Epidermal melanocyte (primary cell): Measurements from ENCODE around the gene QRICH2.
"Not testable (repeated sequence)": the region's sequence is repeated elsewhere in the genome, so short reads cannot be mapped to it uniquely, and the experiment has no call there.

ENCODE experiments used
- DNase-seq: peaks from one replicate; pipeline ENCODE4 v3.0.0; 2011; ENCODE audit warnings: low spot score; ENCODE audit not compliant: insufficient read length

QRICH2 gene, protein sequence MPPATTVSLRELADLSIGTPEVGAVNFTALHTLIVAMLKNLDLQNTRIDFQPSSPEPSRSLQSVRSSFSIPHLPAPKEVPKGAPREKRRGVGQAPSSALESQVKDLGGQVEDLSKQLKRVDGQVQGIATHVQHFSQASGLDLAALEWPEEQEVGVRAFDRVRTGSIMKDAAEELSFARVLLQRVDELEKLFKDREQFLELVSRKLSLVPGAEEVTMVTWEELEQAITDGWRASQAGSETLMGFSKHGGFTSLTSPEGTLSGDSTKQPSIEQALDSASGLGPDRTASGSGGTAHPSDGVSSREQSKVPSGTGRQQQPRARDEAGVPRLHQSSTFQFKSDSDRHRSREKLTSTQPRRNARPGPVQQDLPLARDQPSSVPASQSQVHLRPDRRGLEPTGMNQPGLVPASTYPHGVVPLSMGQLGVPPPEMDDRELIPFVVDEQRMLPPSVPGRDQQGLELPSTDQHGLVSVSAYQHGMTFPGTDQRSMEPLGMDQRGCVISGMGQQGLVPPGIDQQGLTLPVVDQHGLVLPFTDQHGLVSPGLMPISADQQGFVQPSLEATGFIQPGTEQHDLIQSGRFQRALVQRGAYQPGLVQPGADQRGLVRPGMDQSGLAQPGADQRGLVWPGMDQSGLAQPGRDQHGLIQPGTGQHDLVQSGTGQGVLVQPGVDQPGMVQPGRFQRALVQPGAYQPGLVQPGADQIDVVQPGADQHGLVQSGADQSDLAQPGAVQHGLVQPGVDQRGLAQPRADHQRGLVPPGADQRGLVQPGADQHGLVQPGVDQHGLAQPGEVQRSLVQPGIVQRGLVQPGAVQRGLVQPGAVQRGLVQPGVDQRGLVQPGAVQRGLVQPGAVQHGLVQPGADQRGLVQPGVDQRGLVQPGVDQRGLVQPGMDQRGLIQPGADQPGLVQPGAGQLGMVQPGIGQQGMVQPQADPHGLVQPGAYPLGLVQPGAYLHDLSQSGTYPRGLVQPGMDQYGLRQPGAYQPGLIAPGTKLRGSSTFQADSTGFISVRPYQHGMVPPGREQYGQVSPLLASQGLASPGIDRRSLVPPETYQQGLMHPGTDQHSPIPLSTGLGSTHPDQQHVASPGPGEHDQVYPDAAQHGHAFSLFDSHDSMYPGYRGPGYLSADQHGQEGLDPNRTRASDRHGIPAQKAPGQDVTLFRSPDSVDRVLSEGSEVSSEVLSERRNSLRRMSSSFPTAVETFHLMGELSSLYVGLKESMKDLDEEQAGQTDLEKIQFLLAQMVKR (N-terminal part only)

DNA sequence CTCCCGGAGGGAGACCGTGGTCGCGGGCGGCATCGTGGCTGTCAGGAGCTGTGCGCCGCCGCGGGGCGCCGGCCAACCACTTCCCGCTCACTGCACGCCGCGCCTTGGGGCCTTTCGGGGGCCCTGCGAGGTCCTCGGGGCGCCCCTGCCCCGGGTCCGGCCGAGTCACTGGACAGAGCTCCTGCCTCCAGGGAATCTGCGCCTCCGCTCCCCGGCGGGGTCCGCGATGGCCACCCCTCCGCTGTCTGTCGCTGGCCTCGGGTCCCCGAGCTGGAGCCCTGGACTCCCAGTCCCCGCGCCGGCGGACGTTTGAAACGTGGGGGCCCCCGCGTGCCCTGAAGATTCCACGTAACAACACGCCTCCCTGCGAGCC lies at the start of gene QRICH2:
Gene QRICH2, minus strand, starts transcription at position 311 of the 373 bp plus-strand sequence. Its CDS starts 278 bp downstream, at position 33.
- DNase-seq: no peak

DNA sequence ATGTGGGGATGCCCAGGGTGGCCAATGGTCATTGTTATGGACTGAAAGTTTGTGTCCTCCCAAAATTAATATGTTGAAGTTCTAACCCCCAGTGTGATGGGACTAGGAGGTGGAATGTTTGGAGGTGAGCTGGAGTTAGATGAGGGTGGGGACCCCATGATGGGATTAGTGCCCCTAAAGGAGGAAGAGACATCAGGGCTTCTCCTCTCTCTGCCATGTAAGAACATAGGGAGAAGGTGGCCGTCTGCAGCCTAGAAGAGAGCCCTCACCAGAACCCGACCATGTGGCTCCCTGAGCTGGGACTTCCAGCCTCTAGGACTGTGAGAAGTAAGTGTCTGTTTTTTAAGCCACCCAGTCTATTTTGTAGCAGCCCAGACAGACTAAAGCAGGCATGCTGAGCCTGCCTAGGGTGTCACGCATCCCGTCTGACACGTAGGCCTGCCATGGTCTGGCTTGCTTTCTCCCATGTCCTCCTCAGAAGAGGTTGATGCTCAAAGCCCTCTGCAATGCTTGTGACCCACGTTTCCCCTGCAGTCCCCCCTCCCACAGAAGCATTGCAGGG lies 49.6 kb upstream of the QRICH2 start:
- DNase-seq: no peak

GRCh38 chr17:76356803-76357456 lies 48.9 kb upstream of the QRICH2 start:
- no peak for DNase-seq

GRCh38 chr17:76354747-76355310 lies 46.8 kb upstream of the QRICH2 start:
- no peak for DNase-seq

DNA sequence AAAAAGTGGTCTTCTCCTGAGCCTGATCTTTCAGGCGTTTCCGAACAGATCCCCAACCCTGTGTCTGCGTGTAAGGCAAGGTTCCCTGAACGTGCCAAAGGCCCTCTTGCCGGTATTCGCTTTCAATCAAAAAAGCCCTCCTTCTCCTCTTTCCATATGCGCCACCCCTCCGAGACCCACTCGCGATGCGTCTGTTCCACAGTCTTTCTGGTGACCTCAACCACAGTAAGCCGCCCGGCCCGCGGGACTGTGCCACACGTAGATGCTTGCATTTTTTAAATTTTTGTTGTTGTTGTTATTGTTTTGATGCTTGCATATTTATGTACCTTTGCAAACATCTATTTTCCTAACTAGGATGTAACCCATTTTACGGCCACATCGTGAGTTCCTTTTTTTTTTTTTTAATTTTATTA lies 46.2 kb upstream of the QRICH2 start:
- DNase-seq: no peak

DNA sequence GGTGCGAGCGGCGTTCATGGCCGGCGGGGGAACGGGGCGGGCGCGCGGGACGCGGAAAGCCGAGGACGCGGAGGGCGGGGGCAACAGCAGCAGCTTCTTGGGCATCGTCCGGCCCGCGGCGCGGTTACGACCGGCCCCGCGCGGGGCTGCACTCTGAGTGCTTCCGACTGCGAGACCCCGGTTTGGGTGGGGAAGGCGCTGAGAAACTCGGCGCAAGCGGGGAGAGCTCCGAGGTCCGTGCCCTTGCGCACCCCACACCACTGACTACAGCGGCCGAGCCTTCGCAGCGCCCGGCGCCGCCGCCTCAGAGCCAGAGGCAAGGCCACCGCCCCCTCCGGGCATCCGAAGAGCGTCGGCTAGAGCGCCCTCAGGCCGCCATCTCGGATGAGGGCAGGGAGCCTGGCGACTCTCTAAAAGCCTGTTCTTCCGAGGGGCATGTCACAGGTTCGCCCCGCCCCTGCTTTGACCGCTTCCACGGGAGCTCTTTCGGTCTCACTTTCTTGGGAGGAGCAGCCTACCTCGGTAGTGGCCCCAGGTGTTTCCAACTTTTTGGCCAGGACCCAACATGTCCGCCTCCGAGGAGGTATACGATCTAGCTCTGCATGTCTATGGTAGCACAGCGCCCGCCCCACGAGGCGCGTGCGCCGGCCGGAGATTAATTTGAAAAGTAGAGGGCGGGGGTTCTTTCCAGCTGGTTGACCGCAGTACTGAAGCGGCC lies 45.7 kb upstream of the QRICH2 start, which contains the start of gene PRPSAP1:
Gene PRPSAP1, minus strand, starts transcription at position 318 of the 718 bp plus-strand sequence. Its CDS starts 213 bp downstream, at position 105.
- peak; percentile 90 for DNase-seq

- DNase-seq: no peak
These were observed 45.0 kb upstream of the QRICH2 start for GRCh38 chr17:76353004-76353598.

DNA sequence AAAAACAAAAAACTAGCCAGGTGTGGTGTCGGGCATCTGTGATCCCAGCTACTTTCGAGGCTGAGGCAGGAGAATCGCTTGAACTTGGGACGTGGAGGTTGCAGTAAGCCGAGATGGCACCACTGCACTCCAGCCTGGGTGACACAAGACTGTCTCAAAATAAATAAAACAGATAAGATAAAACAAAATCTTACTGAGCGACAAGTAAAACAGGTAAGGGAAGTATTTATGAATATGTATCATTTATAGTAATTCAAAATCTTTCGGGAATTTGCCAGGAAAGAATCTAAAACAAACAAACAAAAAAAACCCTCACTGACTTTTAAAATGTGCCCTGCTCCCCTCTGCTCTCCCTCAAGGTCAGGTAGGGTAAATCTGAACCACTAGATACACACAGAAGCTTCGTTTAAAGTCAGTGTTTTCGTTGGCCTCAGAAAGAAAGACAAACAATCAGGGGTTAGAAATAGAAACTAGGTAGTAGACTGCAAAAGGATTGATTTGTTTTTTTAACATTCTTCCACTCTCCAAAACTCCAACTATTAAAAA lies 43.5 kb upstream of the QRICH2 start:
- DNase-seq: no peak

DNA sequence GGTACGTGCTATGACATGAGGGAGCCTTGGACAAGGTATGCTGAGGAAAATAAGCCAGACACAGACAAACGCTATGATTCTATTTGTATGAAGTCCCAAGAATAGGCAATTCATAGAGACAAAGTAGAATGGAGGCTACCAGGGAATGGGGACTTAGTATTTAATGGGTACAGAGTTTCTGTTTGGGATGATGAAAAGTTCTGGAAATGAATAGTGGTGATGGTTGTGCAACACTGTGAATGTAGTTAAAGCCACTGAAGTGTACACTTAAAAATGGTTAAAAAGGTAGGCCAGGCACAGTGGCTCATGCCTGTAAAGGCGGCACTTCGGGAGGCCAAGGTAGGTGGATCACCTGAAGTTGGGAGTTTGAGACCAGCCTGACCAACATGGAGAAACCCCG lies 42.4 kb upstream of the QRICH2 start:
- DNase-seq: no peak

DNA sequence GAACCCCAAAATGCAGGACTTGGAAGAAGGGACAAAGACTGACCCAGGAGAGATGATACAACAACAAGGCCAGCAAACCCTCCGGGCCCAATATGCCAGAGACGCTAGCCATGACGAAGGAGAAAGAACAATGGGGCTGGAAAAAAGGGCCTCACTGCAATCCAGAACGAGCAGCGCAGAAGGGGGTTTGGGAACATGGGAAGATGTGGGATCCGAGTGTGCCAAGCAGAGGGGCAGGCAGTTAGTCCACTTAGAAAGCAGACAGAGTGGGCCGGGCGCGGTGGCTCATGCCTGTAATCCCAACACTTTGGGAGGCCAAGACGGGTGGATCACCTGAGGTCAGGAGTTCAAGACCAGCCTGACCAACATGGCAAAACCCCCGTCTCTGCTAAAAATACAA lies 38.9 kb upstream of the QRICH2 start:
- not testable (repeated sequence) for DNase-seq

- no peak for DNase-seq
These were observed 37.4 kb upstream of the QRICH2 start for GRCh38 chr17:76345377-76345974.

- no peak for DNase-seq
These were observed 35.0 kb upstream of the QRICH2 start for GRCh38 chr17:76343106-76343505.

DNA sequence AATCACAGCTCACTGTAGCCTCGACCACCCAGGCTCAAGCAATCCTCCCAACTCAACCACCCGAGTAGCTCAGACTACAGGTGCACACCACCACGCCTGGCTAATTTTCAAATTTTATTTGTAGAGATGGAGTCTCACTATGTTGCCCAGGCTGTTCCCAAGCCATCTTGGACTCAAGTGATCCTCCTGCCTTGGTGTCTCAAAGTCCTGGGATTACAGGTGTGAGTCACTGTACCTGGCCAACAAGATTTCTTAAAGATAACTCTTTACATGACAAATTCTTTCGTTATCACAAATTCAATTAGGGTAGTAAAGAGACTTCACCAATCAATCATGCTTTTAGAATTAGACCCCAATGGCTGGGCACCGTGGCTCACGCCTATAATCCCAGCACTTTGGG lies 33.2 kb upstream of the QRICH2 start:
- DNase-seq: no peak

DNA sequence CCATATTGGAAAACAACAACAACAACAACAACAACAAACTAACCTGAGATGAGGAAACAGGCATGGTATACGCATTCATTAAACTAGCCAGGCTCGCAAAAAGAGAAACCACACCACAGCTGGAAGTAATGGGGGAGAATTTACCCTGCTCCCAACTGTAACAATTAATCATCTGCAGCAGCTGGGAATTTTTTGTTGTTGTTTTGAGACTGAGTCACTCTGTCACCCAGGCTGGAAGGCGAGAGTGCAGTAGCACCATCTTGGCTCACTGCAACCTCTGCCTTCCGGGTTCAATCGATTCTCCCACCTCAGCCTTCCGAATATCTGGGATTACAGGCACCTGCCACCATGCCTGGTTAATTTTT lies 29.3 kb upstream of the QRICH2 start:
- DNase-seq: no peak

DNA sequence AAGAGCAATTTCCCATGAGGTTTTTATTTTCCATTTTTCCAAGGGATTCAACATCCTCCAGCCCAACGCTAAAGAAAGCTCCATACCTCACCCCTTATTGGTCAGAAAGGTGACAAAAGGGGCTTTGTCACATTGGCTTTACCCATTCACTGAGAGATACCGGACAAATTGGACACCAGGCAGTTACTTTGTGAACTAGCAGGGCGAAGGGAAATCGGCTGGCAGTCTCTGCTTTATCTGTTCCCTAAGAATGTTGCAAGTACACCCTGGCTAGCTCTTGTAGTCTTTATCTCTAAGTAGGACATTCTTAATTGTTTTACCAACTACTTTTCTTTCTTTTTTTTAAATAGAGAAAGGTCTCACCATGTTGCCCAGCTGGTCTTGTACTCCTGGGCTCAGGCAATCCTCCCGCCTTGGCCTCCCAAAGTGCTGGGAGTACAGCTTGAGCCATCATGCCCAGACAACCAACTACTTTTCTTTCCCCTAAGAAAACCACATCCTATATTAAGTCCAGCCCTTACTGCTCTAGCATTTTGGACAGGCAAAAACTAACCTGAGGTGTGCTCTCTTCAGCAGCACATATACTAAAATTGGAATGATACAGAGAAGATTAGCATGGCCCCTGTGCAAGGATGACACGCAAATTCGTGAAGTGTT lies 28.8 kb upstream of the QRICH2 start:
- no peak for DNase-seq

DNA sequence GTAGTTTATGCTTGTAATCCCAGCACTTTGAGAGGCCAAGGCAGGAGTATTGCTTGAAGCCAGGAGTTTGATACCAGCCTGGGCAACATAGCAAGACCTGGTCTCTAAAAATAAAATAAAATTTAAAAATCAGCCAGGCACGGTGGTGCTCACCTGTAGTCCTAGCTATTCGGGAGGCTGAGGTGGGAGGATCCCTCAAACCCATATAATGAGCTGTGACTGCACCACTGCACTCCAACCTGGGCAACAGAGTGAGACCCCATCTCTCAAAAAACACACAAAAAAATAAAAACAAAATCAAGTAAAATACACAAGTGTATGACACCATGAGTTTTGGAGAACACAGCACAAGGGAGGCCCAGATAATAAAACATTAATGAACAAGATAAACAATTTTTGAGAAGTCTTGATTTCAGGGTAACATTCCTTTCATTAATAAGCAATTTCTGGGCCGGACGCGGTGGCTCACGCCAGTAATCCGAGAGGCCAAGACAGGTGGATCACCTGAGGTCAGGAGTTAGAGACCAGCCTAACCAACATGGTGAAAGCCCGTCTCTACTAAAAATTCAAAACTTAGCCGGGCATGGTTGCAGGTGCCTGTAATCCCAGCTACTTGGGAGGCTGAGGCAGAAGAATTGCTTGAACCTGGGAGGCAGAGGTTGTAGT lies 27.8 kb upstream of the QRICH2 start:
- no peak for DNase-seq

- DNase-seq: no peak
These were observed 25.8 kb upstream of the QRICH2 start for GRCh38 chr17:76333673-76334505.
